Inferior parietal cortex (tissue), 1 donor: ENCODE results near the gene FRMPD4.

Source experiments
- DNase-seq: peaks from one replicate; pipeline ENCODE4 v3.0.0-alpha.2; 2016; ENCODE audit errors: extremely low spot score

FRMPD4 gene

DNA sequence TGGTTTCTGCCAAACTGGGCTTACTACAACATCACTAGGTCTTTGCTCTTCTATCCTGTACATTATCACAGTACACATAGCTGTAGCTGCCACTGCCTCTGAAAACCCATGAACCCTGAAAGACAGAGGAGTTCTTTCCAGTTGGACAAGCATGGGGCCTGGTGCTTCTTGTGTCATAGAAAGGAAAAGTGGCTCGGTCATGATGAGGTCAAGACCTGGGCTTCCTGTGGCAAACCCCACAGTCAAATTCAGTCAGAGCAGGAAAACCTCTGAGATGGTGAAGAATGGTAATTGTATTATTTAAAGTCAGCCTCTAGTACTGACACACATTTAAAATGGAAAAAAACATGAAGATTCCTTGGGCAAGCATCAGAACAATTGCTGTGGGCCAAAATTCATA lies 519.6 kb downstream of the FRMPD4 start:
- no peak for DNase-seq

DNA sequence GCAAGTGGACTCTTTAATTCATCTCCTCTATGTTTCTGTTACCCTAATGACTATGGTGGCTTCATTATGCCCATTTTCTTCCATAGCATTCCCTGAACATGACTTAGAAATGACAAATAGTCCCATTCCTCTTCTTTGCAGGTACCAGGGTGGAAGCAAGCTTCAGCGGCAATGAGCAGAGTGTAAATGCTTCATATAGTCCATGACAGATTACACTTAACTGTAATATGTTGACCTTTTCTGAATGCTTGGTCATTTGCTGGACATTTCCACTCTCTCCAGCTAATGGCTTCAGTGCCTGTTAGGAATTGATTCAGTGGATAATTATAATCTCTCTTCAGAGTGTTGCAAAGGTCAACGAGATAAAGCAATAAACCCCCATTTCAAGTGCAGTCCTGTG lies 523.2 kb downstream of the FRMPD4 start:
- DNase-seq, result no peak

DNA sequence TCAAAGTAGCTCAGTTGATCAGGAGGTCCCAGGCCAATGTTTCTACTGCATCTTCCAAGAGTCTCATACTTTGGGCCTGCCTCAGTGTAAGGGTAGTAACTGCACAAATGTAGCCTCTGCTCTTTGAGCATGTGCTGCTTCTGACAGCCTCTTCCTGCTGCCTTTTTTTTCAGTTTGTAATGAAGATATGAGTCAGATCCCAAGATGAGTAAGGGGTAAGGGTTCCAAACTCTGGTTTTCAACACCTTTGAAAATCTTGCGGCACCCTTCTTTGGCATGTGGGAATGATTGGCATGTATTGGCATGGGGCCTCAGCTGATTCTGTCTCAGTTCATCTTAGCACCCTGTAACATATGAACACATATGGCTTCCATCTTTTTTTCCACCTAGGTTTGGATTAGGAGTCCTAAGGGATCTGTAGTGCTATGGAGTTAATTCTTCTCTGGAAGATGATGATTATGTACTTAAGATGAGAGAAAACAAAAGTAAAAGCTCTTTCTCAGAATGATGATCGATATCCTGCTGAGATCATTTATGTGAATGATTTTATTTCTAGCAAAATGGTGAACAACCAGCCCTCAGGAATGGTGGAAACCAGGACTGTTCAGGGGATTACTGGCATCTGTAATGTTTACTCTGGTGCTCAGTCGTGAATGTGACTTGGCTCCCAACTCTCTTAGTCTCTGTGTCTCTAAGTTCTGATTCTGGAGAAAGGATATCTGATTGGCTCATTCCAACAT lies 534.3 kb downstream of the FRMPD4 start:
- DNase-seq, result no peak

DNA sequence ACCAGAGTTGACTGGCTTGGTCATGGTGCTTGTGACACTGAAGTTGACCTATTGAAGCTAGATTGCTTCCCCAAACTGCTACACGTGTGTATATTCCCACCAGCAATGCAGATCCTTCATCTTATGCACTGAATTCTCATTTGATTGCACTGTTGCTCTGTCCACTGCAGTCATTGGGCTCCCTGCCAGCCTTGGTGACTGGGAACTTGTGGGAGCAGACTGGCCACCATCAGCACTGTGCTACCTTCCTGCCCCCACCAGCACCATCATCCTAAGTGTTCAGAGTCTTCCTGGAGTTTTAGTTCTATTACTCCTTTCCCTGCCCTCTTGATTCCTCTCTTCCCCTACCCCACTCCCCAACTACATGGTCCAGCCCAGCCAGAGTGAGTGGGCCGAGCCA lies 535.2 kb downstream of the FRMPD4 start:
- no peak for DNase-seq

DNA sequence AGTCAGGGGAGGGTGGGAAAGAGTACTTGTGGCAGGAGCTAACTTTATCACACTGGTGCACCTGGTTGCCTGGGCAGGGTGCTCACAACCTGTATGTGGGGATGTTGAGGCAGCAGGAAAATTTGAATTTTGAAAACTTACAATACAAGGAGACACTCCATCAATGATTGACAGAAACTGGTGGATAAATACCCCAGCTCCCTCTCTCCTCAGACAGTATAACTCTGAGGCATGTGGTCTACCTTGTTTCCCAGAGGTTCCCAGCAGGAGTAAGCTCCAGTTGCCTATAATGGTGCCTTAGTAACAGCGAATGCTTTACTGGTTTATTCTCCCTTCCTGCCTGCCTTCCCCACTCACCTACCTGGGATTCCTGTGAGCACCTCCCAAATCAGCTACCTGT lies 541.2 kb downstream of the FRMPD4 start:
- DNase-seq, result no peak

DNA sequence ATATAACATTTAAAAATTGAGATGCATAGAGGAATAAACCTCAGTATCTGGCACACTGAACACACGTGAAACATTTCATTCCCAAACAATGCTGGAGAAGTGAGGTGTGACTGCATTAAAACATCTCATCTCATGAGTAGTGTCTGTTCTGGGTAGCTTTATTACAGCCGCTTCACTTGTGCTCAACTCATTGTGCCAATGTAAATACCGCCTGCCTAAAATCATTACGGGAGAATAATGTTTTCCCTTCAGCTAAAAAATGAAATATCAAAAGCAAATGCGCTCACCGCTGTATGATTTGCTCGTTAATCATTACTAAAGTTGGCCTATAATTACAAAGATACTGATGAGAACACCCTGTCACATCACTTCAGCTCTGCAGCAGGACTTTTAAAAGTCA lies 542.8 kb downstream of the FRMPD4 start:
- DNase-seq, result no peak

DNA sequence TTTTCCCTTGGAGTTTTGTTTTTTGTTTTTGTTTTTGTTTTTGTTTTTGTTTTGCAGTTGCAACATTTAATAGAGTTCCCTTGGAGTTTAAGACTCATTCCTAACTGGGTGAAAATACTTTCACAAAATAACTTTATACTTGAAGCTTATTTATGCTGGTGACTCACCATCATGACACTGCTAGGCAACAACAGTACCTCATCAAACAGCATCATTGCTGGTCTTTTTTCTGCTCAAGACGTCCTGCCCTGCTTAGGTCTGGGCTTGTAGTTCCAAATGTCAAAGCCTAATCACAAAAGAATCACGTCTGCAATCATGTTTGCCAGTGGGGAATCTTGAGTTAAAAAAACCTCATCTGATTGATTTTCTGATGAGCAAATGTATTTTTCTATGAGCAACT lies 547.3 kb downstream of the FRMPD4 start:
- DNase-seq, result no peak

DNA sequence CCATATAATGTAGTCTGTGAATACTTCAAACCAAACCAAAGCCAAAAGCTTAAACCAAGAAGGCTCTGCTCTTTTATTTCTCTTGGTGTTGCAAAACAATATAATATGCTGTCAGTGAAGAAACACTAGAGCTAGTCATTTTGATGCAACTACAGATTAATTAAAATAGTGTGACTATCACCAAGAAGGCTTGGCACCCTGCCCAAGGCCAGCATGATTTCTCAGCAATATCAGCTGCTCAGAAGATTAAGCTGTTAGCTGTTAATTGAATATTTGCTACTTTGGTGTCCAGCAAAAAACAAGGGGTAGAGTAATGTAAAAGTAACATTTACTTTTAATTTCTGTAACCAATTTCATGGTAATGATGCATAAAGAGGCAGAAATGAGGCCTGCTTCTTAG lies 548.1 kb downstream of the FRMPD4 start:
- no peak for DNase-seq

DNA sequence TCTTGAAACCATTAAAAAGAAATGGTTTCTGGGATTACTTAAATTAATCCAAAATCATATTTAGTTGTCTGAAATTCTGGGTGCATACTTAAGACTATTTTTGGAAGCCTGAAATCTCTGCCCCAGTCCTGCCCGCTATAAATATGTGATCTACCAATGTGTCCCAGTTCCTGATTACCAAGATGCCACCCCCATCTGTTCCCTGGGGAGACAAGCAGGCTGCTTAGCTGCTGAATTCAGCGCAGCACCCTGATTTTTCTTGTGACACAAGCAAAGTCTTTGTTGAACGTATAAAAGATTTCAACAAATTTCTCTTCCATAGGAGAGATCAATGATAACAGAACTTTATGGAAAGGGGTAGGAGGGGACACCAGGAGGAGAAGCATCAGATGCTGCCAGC lies 552.4 kb downstream of the FRMPD4 start:
- no peak for DNase-seq

DNA sequence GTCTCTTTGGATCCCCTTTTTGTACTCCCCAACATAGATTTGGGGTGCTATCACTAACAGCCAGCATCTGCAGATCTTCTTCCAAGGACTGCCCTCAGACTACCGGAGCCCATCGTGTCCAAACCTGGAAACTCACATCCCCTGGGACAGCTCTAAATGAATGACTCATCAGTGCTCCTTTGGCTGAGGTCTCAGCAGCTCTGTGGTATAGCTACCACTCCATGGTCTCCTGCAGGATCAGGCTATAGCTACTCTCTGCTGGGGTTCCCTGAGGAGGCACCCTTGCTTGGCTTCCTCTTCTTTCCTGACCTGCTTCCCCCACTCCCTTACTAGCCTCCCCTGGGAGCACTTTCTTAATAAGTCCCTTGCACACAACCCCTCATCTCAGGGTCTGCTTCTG lies 555.5 kb downstream of the FRMPD4 start:
- no peak for DNase-seq

DNA sequence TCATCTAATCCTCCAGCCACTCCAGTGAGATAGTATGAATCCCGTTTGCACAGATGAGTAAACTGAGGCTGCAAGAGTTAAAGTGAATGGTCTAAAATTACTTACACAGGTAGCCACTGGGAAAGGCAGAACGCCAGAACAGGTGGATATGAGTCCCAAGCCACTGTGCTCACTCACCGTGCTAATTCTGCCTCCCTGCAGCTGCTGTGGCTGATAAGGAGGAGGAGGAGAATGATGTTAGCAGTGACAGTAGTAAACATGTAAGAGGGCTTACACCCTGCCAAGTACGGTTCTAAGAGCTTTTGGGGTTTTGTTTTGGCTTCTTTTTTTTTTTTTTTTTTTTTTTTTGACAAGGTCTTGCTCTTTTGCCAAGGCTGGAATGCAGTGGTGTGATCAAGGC lies 562.5 kb downstream of the FRMPD4 start:
- no peak for DNase-seq

DNA sequence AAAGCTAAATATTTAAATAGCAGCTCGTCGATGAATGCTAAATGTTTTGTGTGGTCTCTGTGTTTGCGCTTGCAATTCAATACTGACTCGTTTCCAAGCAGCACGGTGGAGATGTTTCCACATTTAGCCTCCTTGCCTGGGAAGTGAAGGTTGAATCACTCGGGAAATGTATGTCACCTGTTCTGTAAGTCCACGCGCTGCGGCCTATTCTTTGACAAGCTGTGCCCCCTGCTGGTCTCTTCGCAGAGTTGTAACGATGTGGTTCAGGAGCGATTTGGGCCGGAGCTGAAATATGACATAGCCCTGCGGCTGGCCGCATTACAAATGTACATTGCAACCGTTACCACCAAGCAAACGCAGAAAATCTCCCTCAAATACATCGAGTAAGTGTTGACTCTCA lies 563.4 kb downstream of the FRMPD4 start:
- peak; percentile 71 for DNase-seq

DNA sequence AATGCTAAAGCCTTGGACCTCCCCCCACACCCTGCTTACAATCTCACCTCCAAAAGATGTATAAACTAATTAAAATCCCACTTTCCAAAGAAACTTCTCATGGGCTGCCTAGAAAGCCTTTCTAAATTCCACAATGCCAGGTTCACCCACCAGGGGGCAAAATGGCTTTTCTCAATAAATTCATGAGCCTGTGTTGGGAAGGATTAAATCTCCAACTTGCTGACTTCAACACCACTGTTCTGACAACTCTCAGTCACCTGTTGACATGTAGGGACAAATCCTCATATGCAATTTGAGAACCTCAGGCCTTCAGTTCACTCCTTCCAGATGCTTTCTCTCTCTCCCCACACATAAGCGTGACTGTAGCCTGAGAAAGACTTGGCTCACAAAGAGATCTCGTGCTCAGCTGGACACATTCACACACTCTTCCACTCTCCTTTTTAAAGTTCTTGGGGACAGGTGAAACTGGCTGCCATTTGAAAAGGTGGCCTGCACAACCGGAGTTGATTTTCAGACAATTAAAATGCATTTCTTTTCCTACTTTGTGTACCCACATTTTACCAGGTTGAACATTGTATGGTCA lies 564.3 kb downstream of the FRMPD4 start:
- DNase-seq, result no peak

DNA sequence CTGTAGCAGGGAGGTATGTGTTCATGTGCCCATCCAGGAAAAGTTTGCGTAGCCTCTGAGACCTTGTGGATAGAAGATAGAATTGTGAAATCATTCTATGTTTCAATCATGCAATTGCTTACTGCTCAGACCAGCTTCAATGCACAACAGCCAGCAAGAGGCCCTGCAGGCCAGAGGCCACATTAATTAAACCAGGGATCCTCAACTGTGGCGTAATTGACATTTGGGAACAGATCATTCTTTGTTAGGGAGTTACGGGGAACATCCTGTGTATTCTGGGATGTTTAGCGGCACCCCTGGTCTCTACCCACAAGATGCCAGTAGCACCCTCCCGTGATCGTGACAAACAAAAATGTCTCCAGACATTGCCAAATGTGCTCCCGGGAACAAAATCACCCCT lies 566.4 kb downstream of the FRMPD4 start:
- no peak for DNase-seq

DNA sequence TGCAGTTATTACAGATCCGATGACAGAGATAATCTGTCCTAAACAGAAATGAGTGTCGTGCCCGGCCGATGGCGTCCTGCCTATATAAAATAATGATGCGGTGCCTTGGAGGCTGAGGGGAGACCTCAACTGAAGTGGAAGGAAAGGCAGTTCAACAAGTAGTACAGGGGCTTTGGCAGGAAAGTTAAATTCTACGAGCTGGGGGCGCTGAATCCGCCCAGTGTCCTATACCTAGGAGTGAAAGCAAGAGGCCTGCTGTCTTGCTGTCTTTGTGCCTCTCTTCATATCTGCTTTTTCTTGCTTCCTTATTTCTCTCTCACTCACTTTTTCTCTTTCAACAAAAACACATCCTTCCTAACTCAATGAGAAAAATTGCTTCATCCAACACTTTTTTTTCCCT lies 570.8 kb downstream of the FRMPD4 start:
- DNase-seq, result no peak

DNA sequence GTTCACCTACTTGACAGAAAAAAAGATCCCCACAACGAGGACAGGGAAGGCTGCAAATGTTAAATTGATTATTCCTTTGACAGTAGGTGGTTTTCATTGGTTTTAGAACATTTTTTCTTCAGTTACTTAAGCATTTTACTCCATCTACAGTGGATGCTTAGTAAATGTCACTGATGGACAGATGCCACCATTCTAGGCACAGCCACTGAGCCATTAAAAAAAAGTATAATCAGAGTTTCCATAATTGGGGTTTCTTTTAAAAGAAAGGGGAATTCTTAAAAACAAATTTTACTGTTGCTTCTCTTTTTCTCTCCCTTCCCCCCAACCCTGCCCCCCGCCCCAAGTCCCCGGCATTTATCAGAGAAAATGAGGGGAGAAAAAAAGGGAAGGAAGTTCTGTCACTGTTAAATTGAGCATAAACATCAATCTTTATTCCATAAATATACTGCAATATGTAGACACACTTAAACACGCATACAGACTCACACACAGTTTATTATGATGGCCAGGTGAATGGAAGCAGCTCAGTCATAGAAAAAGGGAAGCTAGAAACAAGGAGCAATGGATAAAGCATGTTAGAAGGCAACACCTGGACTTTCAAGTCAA lies 573.3 kb downstream of the FRMPD4 start:
- DNase-seq, result no peak

DNA sequence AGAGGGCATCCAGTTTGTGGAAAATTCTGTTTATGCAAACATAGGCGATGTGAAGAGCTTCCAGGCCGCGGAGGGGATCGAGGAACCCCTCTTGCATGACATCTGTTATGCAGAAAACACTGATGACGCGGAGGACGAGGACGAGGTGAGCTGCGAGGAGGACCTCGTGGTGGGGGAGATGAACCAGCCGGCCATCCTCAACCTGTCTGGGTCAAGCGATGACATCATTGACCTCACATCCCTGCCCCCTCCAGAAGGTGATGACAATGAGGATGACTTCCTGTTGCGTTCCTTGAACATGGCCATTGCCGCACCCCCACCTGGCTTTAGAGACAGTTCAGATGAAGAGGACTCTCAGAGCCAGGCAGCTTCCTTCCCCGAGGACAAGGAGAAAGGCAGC lies 578.3 kb downstream of the FRMPD4 start:
- DNase-seq, result no peak

DNA sequence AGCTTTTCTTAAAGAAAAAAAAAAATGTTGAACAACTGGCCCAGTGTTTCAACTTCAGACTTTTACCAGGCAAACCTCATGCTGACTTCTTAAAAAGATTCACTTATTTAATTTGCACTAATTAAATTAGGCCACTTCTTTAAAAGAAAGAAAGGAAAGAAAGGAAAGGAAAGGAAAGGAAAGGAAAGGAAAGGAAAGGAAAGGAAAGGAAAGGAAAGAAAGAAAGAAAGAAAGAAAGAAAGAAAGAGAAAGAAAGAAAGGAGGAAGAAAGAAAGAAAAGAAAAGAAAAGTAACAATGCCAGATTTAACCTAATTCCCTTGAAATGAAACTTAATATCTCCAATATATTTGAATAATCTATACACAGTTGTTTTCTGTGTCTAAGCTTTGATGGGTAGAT lies 581.6 kb downstream of the FRMPD4 start:
- DNase-seq, result no peak

DNA sequence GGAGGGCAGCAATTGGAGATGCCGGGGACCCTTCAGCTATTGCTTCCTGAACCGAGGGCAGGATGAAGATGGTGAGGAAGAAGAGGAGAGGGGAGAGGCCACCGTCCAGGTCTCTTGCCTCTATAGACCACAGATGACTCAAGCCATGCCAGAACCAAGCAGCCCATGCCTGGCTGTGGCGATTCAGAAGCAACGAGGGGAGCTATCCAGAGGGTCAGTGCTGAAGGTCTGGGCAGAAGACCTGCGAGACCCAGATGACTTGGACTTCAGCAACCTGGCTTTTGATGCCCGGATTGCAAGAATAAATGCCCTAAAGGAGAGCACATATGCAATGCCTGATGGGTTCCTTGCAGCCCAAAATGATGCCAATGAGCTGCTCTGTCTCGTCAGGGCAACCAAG lies 582.8 kb downstream of the FRMPD4 start:
- DNase-seq, result no peak

DNA sequence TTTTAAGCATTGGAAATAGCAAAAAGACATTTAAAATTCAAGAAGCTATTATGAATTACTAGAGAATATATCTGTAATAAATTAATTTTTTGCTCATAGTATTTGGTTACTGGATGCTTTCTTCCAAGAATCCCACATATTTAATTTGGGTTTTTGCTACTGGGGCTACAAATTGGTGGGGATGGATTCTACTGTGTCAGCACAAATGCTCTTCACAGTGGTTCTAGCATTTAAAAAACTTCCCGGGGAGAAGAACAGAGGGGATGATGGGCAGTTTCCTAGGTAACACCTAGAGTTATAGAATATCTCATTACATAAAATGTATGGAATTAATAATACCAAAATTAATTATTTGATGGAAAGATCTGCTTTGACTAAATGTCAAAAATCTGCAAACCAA lies 584.0 kb downstream of the FRMPD4 start:
- no peak for DNase-seq

DNA sequence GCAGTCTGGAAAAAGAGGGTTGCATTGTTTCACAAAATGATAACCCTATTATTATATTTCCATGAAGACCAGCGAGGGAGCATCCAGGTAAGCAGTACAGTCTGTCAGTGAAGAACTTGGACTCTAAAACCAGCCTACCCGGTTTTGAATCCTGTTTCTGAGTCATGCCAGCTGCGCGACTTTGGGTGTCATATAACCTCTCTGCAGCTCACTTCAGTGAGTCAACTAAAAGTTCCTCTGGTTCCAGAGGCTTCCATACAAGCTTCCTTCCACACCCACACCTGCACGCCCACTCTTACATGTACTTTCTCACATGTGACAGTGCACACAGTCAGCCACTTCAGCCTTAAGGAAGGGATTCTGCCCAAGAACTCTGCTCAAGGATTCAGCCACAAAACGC lies 603.1 kb downstream of the FRMPD4 start:
- no peak for DNase-seq

DNA sequence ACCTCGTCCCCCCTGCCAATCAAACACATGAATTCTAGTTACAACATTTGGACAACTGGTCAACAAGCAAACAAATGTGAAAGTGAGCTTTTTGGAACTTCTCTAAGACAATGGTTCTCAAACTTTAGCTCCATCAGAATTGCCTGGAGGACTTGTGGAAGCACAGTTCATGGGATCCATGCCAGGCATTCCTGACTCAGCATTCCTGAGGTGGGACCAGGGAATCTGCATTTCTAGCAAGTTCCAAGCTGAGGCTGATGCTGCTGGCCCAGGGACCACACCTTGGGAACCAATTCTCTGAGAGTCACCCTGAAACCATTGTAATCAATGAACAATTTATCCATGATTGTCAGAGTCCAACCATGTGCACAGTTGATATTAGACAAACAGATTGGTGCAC lies 609.2 kb downstream of the FRMPD4 start:
- DNase-seq, result no peak

DNA sequence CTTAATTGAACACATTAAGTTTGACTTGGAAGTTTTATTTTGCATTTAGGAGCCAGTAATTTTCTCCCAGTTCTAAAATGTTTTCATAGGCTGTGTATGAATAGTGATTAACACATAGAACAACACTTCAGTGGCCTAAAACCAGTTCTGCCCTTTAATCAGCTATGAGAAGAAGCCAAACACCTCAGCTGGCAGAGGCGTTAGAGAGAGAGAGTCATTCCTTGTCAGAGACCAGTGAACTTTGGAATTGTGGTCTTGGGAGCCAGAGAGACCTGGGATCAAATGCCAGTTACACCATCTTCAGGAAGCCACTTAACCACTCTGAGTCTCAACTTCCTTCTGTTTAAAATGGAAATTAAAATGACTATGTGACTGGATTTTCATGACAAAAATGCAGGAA lies 613.6 kb downstream of the FRMPD4 start:
- no peak for DNase-seq

DNA sequence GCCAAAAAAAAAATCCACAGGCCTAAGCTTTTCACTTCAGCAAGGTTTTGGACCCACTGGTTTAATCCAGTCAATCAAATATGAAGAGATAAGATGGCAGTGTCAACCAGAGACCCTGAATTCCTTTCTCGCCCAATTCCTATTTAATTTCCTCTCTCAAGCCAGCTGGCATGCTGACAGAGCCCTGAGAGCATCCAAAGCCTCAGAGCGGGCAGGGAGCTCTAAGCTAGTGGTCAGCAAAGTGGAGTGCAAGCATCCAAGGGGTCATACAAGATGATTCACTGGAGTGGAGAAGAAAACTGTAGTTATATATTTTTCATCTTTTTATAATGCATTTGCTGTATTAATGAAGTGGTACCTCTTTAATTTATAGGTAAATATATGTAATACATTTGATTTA lies 615.1 kb downstream of the FRMPD4 start:
- no peak for DNase-seq
